ENCODE measurements around the gene FCF1. TPM values are rescaled to one million over a fixed set of nuclear protein-coding genes. Genes with fewer than 3 reads are reported as not detected.
"Not testable (repeated sequence)": the region's sequence is repeated elsewhere in the genome, so short reads cannot be mapped to it uniquely, and the experiment has no call there.

The FCF1 gene
- total RNA-seq, 2 donors from 2014 or later: 62.9 to 77.6 TPM

DNA sequence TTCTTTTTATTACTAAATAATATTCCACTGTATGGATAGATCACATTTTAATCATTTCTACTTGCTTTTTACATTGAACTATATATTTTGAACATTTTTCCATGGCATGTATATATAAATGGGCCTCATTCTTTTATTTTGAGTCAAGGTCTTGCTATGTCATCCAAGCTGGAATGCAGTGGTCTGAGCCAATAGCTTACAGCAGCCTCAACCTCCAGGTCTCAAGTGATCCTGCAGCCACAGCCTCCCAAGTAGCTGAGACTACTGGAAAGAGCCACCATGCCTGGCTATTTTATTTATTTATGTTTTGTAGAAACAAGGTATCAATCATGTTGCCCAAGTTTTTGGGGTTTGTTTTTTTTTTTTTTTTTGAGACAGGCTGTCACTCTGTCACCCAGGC lies 7.6 kb downstream of the FCF1 start:
- no peaks in the 10 kb centered on the region for H3K27me3 Mint-ChIP-seq
- no peaks in the 10 kb centered on the region for H3K9me3 Mint-ChIP-seq
- no peak for ATAC-seq (replicated peaks)
- no peak overlapping the region for H3K27ac Mint-ChIP-seq
- peaks cover 92% of the 10 kb centered on the region for H3K36me3 Mint-ChIP-seq (ENCODE audit: low read depth)
- no peaks in the 10 kb centered on the region for H3K4me1 Mint-ChIP-seq
- H3K4me3 Mint-ChIP-seq: no peak overlapping the region

DNA sequence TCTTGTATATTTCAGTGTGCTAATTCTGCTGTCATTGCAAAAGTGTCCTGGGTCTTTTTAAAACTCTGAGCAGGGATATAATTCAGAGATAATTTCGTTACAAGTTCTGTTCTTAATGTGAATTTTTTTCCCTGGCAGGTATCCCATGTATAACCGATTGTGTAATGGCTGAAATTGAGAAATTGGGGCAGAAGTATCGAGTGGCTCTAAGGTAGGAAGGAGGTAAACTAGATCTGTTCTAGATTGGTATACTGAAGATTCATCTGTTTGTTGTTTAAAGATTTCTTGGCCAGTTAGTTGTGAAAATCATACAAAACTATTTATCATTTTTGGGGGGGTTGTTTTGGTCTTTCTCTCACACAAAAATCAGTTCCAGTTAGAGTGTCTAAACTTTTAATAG lies 10.2 kb downstream of the FCF1 start:
- Mint-ChIP-seq H3K9me3 (no peaks in the 10 kb centered on the region), H3K27me3 (no peaks in the 10 kb centered on the region), H3K36me3 (ENCODE audit: low read depth) (peaks cover 79% of the 10 kb centered on the region), H3K4me1 (no peaks in the 10 kb centered on the region), H3K4me3 (no peak overlapping the region), H3K27ac (no peak overlapping the region)
- ATAC-seq (replicated peaks): no peak

DNA sequence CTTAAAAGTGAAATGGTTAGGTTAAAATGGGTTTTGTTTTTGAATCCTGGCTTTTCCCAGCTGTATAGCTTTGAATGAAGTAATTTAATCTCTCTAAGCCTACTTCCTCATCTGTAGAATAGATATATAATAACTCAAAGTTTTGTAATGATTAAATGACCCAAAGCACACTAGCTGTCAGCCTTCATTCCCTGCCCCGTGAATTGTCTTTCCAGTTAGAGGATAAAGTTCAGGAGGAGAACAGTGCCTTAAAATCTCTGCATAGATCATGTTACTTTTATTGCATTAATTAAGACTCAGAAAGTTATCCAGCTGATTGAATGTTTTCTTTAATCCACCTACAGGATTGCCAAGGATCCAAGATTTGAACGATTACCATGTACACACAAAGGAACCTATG lies 19.4 kb downstream of the FCF1 start:
- no peaks in the 10 kb centered on the region for H3K4me1 Mint-ChIP-seq
- ATAC-seq (replicated peaks): no peak
- H3K27me3 Mint-ChIP-seq: no peaks in the 10 kb centered on the region
- H3K4me3 Mint-ChIP-seq: no peak overlapping the region
- no peaks in the 10 kb centered on the region for H3K9me3 Mint-ChIP-seq
- H3K36me3 Mint-ChIP-seq (ENCODE audit: low read depth): peaks cover 83% of the 10 kb centered on the region
- H3K27ac Mint-ChIP-seq: no peak overlapping the region

DNA sequence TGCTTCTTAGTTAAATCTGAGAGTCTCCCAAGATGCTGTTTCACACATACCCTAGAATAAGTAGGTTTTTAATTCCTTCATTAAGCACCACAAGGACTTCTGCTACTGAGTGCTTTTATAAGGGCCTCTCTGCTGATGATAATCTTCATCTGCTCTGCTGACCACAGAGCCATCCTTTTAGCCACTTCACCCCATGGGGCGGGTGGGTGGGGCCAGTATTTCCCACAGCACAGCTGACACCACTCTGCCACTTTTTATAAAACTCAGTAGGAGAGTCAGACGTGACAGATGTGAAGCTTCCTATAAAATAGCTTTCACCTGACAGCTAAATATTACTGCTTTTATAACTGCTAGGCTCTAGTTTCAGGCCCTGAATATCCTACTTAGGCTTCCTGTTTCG lies 20.3 kb downstream of the FCF1 start:
- H3K9me3 Mint-ChIP-seq: no peaks in the 10 kb centered on the region
- H3K27me3 Mint-ChIP-seq: no peaks in the 10 kb centered on the region

DNA sequence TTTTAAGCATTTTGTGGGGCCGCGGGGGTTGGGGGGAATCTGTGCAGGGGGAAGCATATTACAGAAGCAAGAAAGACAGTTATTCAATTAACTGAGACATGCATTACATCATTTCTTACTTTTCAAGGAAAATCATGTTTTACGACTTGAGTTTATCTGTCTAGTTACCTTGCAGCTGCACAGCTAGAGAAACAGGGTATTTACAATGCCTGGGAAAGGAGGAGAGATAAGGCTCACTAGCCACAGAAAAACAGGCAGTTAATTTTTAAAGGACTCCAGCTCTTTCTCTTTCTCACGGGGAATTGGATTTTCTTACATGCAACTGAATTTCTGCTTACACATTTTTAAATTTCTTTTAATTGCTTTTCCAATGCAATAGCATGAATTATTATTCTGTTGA lies 22.2 kb downstream of the FCF1 start:
- Mint-ChIP-seq H3K4me1 (no peaks in the 10 kb centered on the region), H3K27ac (no peak overlapping the region), H3K4me3 (no peak overlapping the region), H3K36me3 (ENCODE audit: low read depth) (peaks cover 88% of the 10 kb centered on the region), H3K9me3 (no peaks in the 10 kb centered on the region), H3K27me3 (no peaks in the 10 kb centered on the region)
- ATAC-seq (replicated peaks): no peak

More for the DNA sequence above, 20.3 kb downstream of the FCF1 start:
- peaks cover 87% of the 10 kb centered on the region for H3K36me3 Mint-ChIP-seq (ENCODE audit: low read depth)
- H3K27ac Mint-ChIP-seq: no peak overlapping the region
- H3K4me3 Mint-ChIP-seq: no peak overlapping the region
- no peaks in the 10 kb centered on the region for H3K4me1 Mint-ChIP-seq
- no peak for ATAC-seq (replicated peaks)

DNA sequence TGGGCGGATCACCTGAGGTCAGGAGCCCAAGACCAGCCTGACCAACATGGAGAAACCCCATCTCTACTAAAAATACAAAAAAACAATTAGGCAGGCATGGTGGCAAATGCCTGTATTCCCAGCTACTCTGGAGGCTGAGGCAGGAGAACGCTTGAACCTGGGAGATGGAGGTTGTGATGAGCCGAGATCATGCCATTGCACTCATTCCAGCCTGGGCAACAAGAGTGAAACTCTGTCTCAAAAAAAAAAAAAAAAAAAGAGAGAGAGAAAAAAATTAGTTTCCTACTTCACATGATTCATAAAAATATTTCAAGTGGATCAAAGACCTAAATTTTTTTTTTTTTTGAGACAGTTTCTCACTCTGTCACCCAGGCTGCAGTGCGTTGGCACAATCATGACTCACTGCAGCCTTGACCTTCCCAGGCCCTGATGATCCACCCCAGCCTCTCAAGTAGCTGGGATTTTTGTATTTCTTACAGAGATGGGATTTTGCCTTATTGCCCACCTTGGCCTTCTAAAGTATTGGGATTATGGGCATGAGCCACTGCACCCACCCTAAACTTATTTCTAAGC lies 24.9 kb downstream of the FCF1 start:
- Mint-ChIP-seq H3K27me3 (no peaks in the 10 kb centered on the region), H3K9me3 (no peaks in the 10 kb centered on the region), H3K36me3 (ENCODE audit: low read depth) (peaks cover 66% of the 10 kb centered on the region), H3K4me1 (no peaks in the 10 kb centered on the region), H3K4me3 (no peak overlapping the region), H3K27ac (no peak overlapping the region)
- no peak for ATAC-seq (replicated peaks)

DNA sequence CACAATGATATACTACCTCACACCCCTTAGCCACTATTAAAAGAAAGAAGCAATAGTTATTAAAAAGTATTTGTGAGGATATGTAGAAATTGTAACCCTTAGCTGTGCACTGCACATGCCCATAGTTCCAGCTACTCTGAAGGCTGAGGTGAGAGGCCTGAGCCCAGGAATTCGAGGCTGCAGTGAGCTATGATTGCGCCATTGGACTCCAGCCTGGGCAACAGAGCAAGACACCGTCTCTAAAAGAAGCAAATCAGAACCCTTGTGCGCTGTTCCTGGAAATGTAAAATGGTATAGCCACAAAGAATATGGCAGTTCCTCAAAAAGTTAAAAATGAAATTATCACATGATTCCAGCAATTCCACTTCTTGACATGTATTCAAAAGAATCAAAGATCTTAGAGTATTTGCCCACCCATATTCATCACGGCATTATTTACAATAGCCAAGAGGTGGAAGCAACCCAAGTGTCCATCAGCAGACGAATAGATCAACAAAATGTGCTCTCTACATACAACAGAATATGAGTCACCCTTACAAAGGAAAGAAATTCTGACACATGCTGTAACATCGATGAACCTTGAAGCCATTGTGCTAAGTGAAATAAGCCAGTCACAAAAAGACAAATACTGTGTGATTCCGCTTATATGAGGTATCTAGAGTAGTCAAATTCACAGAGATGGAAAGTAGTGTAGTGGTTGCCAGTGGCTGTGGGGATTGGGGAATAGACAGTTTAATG lies 26.5 kb downstream of the FCF1 start:
- no peak for ATAC-seq (replicated peaks)
- Mint-ChIP-seq H3K4me1 (no peaks in the 10 kb centered on the region), H3K27me3 (no peaks in the 10 kb centered on the region), H3K36me3 (ENCODE audit: low read depth) (peaks cover 49% of the 10 kb centered on the region), H3K27ac (no peak overlapping the region), H3K4me3 (no peak overlapping the region), H3K9me3 (no peaks in the 10 kb centered on the region)

DNA sequence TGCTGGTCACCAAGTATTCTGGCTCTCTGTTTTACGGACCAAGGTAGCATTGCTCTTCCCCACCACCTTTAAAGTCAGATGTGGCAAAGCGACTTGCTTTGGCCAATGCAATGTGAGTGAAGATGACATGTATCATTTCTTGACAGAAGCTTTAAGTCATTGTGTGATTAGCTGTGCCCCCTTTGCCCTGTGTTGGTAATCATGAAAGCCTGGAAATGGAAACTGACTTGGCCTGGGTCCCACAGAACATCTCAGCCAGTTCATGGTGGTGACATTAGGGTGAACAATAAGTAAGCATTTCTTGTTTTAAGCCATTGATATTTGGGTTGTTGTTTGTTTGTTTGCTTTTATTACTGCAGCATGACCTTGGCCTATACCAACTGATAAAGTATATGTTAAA lies 34.3 kb downstream of the FCF1 start:
- Mint-ChIP-seq H3K4me3 (no peak overlapping the region), H3K9me3 (peaks cover 5% of the 10 kb centered on the region), H3K27me3 (no peaks in the 10 kb centered on the region), H3K27ac (no peak overlapping the region), H3K4me1 (no peaks in the 10 kb centered on the region), H3K36me3 (ENCODE audit: low read depth) (no peaks in the 10 kb centered on the region)
- ATAC-seq (replicated peaks): no peak

DNA sequence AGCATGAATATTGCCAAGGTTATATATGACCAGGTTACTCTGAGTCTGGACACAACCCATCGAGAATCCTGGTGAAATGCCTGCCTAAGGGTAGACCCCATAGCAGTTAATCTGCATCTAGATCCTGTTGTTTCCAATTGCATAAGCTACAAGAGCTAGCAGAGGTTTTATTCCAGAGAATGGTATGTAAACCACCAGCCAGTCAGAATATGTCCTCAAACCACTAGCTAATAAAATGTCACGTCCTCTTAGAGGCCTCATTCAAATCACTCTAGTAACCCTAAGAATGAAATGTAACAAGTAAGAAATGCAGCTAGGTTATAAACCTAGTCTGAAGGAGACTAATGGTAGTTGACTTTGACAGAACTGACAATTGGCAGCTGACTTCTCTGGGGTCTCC lies 41.2 kb downstream of the FCF1 start:
- H3K36me3 Mint-ChIP-seq (ENCODE audit: low read depth): no peaks in the 10 kb centered on the region

DNA sequence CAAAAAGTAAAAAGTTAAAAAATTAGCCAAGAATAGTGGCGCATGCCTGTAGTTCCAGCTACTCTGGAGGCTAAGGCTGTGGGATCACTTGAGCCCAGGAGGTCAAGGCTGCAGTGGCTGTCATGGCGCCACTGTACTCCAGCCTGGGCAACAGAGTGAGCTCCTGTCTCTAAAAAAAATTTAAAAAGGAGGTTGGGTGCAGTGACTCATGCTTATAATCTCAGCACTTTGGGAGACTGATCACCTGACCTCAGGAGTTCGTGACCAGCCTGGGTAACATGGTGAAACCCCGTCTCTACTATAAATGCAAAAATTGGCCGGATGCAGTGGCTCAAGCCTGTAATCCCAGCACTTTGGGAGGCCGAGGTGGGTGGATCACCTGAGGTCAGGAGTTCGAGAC lies 42.0 kb downstream of the FCF1 start:
- peaks cover 5% of the 10 kb centered on the region for H3K9me3 Mint-ChIP-seq
- H3K27ac Mint-ChIP-seq: no peak overlapping the region
- no peak overlapping the region for H3K4me3 Mint-ChIP-seq
- no peaks in the 10 kb centered on the region for H3K27me3 Mint-ChIP-seq
- H3K4me1 Mint-ChIP-seq: no peaks in the 10 kb centered on the region
- no peak for ATAC-seq (replicated peaks)
- no peaks in the 10 kb centered on the region for H3K36me3 Mint-ChIP-seq (ENCODE audit: low read depth)

More for the DNA sequence above, 41.2 kb downstream of the FCF1 start:
- no peaks in the 10 kb centered on the region for H3K27me3 Mint-ChIP-seq
- no peaks in the 10 kb centered on the region for H3K4me1 Mint-ChIP-seq
- peaks cover 5% of the 10 kb centered on the region for H3K9me3 Mint-ChIP-seq
- no peak for ATAC-seq (replicated peaks)
- no peak overlapping the region for H3K27ac Mint-ChIP-seq
- H3K4me3 Mint-ChIP-seq: no peak overlapping the region

DNA sequence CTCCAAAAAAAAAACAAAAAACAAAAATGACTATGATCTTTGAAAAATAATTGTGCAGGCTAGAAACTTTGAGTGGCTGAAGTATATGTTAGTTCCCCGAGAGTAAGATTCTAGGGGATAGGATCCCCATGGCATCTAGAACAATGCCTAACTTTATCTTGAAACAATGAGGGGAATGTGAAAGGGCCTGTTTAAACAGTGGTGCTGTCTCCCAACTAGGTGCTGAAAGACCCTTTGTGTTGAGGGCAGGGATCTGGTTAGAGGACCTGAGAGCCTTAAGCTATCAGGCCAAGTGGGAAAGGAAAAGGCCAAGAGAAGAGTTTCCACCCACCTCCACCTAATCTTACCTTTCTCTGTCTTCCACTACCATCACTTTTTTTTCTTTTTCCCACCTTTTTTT lies 43.4 kb downstream of the FCF1 start:
- H3K4me1 Mint-ChIP-seq: no peaks in the 10 kb centered on the region
- H3K9me3 Mint-ChIP-seq: peaks cover 5% of the 10 kb centered on the region
- H3K4me3 Mint-ChIP-seq: no peak overlapping the region
- H3K27ac Mint-ChIP-seq: no peak overlapping the region
- no peaks in the 10 kb centered on the region for H3K27me3 Mint-ChIP-seq
- H3K36me3 Mint-ChIP-seq (ENCODE audit: low read depth): no peaks in the 10 kb centered on the region
- ATAC-seq (replicated peaks): no peak

DNA sequence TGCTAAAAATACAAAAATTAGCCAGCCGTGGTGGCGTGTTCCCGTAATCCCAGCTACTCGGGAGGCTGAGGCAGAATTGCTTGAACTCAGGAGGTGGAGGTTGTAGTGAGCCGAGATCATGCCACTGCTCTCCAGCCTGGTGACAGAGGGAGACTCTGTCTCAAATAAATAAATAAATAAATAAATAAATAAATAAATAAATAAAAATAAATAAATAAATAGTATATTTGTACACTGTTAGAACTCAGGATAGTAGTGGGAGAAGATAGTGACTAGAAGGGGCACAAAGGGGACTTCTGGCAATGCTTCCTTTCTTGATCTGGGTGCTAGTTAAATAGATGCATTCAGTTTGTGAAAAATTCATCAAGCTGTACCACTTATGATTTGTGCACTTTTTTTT lies 45.6 kb downstream of the FCF1 start:
- not testable (repeated sequence) for H3K4me3 Mint-ChIP-seq; H3K9me3 Mint-ChIP-seq; H3K27ac Mint-ChIP-seq; H3K36me3 Mint-ChIP-seq (ENCODE audit: low read depth); ATAC-seq (replicated peaks); H3K27me3 Mint-ChIP-seq; H3K4me1 Mint-ChIP-seq

DNA sequence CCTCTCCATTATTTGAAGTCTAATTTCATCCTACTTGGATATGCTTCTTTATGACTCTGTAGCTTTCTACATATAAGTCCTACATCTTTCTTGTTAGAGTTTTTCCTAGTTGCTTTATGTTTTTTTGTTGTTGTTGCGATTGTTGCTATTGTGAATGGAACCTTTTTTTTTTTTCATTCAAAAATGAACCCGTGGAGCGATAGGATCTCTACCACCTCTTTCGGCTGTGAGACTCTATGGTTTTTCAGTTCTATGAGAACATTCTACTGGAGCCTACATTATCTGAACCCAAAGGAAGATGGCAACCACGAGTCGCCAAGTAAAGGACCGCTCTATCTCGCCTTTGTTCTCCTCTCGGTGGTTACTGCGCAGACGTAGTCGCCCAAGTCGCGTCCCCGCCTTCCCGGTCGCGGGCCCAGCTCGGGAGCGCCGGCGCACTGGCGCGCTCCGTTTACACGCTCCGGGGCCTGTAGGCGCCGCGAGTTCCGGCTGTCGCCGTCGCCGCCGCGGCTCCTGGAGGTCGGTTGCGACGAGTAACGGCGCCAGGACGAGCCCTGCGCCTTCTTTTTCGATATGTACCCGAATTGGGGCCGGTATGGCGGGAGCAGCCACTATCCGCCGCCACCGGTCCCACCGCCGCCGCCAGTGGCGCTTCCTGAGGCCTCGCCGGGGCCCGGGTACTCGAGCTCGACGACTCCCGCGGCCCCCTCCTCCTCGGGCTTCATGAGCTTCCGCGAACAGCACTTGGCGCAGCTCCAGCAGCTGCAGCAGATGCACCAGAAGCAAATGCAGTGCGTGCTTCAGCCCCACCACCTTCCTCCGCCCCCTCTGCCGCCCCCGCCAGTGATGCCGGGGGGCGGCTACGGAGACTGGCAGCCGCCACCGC lies 50.2 kb downstream of the FCF1 start, which contains the start of gene YLPM1:
Gene YLPM1, plus strand, starts transcription at position 400 of the 886 bp plus-strand sequence. Its CDS starts 174 bp downstream, at position 574.
- Mint-ChIP-seq H3K4me3 (peak within 1 kb of the TSS; percentile 88), H3K27me3 (no peaks in the 10 kb centered on the region), H3K36me3 (ENCODE audit: low read depth) (peaks cover 42% of the 10 kb centered on the region), H3K27ac (peak within 1 kb of the TSS; percentile 98), H3K4me1 (peaks cover 27% of the 10 kb centered on the region), H3K9me3 (no peaks in the 10 kb centered on the region)
- peak; percentile 95 for ATAC-seq (replicated peaks)

DNA sequence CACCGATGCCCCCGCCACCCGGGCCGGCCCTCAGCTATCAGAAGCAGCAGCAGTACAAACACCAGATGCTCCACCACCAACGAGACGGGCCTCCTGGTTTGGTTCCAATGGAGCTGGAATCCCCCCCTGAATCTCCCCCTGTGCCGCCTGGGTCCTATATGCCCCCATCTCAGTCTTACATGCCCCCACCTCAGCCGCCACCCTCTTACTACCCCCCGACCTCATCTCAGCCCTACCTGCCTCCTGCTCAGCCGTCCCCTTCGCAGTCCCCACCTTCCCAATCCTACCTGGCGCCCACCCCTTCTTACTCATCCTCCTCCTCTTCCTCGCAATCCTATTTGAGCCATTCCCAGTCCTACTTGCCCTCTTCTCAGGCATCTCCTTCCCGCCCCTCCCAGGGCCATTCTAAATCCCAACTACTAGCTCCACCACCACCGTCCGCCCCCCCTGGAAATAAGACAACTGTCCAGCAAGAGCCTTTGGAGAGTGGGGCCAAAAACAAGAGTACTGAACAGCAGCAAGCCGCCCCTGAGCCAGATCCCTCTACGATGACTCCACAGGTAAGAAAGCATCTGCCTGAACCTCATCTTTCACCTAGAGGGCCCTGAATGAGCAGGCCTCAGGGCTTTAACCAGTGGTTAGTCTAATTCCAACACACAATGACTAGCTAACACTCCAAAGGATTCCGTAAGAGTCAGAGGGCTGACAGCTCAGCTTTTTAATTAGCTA lies 51.0 kb downstream of the FCF1 start:
- H3K9me3 Mint-ChIP-seq: no peaks in the 10 kb centered on the region
- peaks cover 48% of the 10 kb centered on the region for H3K36me3 Mint-ChIP-seq (ENCODE audit: low read depth)
- ATAC-seq (replicated peaks): peak; percentile 21
- peaks cover 33% of the 10 kb centered on the region for H3K4me1 Mint-ChIP-seq
- H3K27me3 Mint-ChIP-seq: no peaks in the 10 kb centered on the region
- peak overlapping the region; percentile 88 for H3K4me3 Mint-ChIP-seq
- peak overlapping the region; percentile 98 for H3K27ac Mint-ChIP-seq
